GM18526 (cell line): ENCODE results near the gene UVRAG.

Experiments used
- POLR2A ChIP-seq: IDR thresholded peaks from 3 replicates; pipeline ENCODE4 v1.6.1; 2011; ENCODE audit not compliant: insufficient read length; ENCODE audit errors: extremely low read depth

UVRAG gene

DNA sequence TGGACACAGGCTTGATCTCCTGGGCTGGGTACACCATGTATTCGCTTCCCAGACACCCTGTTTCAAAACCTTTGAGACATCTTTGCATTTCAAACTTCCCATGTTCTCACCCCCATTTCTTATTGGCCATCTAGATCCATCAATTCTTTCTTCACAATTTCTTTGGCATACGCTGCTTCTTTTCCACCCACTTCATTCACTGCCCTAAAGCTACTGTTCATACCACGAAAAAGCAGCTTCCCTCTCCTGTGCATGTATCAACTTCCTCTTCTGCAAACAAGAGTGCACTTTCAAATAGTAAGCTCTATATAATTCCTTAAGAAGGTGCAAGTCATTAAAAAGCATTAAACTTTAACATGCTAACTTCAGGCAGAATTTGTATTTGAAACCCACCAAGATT lies 21.4 kb downstream of the UVRAG start:
- TF ChIP-seq POLR2A = no peak

DNA sequence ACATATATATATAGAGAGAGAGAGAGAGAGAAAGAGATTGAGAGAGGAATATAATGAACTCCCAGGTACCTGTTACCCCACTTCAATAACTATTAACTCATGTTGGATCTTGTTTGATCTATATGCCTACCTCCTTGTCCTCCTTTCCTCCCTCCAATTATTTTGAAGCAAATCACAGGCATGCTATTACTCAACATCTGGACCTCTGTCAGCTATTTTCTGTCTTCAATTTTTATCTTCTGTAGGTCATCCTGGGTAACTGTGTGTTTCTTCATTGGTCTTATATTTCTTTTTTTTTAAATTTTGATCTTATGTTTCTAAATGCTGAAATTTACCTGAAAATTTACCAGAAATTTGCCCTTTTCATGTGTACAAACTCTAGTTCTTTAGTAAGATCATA lies 24.8 kb downstream of the UVRAG start:
- no peak for TF ChIP-seq POLR2A

DNA sequence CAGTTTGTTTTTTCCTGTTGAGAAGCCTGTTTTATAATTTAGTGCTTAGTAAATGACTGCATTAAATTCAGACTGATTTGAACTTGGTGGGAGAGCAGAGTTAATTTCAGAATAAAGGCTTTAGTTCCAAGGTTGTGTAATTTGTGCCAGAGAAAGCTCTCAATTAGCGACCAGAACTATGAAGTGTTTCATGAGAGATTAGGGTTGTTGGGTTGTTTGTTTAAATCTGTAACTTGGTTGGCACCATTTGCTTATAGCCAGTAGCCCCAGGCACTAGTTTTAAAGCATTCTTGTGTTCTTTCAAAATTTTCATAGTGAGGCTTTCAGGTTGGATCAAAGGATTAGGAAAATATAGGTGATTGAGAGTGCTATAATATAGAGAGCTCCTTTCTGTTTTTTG lies 25.5 kb downstream of the UVRAG start:
- no peak for TF ChIP-seq POLR2A

DNA sequence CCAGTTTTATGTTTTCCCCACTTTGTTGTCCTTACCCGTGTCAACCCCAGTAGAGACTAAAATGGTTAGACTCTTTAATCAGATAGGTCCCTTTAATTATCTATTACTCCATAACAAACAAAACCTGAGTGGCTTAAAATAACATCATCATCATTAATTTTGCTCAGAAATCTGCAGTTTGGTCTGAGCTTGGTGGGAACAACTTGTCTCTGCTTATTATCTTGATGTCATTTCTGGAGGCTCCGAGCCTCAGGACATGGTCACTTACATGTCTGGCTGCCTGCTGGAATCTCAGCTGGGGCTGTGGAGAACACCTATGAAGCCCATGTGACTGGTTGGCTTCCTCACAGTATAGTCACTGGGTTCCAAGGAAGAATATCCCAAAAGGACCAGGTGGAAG lies 26.7 kb downstream of the UVRAG start:
- TF ChIP-seq POLR2A = no peak

DNA sequence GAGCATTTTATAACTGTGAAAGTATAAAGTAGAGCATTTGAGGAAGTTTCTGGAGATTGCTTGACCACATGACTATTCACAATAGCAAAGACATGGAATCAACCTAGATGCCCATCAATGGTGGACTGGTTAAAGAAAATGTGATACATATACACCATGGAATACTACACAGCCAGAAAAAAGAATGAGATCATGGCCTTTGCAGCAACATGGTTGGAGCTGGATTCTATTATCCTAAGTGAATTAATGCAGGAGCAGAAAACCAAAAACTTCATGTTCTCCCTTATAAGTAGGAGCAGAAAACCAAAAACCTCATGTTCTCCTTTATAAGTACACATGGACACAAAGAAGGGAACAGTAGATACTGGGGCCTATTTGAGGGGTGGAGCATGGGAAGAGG lies 30.3 kb downstream of the UVRAG start:
- no peak for TF ChIP-seq POLR2A

DNA sequence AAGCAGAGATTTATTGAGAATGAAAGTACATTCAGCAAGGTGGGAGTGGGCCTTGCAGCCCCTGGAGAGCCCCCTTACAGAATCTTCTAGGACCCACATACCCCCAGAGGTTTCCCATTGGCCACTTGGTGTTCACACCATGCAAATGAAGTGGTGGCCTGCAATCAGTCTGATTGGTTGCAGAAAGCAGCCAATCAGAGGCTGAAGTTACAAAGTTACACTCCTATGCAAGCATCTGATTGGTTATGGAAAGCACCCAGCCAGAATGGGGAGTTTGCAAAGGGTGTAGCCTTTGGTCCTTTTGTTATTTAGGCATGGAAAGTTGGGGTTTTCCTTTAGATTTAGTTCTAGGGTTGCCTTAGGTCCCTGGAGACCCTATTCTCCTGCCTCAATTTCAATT lies 34.9 kb downstream of the UVRAG start:
- TF ChIP-seq POLR2A = no peak

DNA sequence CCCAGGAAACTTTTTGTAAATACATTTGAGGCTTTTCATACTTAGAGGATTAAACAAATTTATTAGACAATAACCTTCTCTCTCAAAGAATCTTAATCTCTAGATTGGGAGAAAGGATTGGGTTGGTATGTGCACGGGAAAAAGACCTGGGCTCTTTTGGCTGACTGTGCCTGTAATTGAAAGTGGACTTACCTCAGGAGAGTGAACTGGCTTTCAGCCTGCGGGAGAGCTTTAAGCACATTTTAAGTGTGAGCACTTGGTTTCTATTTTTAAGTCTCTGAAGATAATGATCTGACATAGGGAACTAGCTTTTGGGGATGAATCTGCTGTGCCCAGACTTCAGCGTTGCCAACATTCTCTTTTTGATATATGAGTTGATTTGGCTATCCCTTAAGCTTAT lies 35.8 kb downstream of the UVRAG start:
- TF ChIP-seq POLR2A = no peak

DNA sequence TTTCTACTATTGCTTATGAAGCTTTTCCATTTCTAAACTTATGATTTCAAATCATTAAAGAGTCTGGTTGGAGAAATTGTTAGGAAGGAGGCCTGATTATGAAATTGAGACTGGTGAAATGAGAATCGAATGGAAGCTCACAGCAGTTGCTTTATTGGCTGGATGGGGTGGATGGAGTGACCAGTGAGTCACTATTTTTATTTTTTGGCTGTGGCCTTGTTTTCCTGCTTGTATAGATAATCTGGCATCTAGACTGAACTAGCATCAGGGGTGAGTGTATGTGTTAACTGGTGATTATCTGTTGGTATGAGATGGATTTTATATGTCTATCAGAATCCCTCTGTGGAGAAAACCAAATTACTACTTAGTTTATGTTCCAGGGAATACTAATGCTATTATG lies 36.2 kb downstream of the UVRAG start:
- no peak for TF ChIP-seq POLR2A

DNA sequence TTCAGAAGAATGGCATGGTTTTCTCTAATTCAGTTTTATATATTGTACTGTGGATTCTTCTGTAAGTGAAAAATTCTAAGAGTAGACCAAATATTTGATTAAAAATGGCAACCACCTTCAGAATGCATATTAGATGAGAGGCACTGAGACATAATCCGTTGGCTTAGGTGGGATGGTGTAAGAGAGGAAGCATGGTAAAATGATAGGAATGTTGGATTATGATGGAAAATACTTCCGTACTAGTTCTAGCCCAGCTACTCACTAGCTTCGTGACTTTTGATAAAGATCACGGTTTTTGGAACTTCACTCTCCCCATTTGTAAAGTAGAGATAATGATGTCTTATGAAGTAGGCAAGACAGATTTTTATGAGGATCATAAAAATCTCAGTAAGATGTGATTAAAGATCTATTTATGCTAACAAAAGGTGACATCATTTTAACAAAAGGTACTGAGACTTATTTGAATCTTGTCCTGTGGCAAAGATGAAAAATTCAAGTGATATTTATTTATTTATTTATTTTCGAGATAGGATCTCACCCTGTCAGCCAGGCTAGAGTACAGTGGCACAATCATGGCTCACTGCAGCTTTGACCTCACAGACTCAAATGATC lies 37.5 kb downstream of the UVRAG start:
- TF ChIP-seq POLR2A = no peak

DNA sequence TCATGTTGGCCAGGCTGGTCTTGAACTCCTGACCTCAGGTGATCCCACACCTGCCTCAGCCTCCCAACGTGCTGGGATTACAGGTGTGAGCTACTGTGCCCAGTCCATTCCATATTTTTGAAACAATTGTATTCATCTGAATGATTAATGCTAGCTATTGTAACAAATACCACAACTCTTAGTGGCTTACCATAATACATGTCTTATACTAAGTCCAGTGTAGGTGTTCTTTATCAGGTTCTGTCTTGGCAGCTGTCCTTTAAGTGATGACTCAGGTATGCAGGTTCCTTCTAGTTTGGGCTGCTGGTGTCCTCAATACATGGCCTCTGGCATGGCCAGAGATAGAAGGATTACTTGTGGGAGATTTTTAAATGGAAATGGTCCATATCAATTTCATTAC lies 39.0 kb downstream of the UVRAG start:
- TF ChIP-seq POLR2A = no peak

DNA sequence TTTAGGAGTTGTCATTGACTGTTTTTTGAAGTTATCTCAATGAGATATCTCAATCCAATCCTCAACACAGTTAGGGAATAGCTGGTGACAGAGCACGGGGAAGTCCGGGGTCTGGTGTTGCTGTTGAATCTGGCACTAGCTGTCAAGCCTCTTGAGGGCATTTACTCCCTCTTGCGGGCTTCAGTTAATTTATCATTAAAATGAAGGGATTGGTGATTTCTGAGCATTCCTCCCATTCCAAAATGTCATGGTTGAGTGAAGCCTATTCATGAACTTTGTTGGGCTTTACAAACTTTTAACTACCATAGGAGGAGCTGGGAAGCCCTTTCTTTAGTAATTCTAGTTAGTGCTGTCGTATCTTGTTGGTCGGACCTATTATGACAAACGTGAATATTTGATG lies 40.2 kb downstream of the UVRAG start:
- no peak for TF ChIP-seq POLR2A

DNA sequence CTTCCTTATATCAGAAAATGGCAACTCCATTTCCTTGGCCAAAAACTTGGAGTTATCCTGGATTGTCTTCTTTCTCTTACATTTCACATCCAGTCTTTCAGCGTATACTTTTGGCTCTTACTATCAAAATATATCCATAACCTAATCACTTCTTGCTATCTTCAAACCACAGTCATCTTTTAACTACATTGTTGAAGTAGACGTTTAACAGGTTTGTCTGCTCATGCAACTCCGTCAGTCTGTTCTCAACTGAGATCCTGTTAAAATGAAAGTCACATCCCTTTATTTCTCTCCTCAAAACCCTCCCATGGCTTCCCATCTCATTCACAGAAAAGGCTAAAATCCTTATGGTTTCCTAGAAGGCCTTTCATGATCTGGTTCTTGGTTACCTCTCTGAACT lies 41.9 kb downstream of the UVRAG start:
- no peak for TF ChIP-seq POLR2A

DNA sequence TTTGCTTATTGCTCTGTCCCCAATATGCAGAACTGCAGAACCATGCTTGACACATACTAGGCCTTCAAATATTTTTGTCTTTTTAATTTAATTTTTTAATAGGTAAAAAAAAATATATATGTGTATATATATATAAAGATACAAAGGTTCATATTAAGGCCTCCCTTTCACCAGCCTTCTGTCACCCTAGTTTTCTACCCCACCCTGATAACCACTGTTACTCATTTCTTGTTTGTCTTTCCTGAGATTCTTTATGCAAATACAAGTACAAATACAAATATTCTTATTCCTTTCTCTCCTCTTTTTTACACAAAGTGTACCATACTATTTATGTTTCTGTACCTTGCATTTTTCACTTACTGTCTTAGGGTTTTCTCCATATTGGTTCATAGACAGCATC lies 43.0 kb downstream of the UVRAG start:
- TF ChIP-seq POLR2A = no peak

DNA sequence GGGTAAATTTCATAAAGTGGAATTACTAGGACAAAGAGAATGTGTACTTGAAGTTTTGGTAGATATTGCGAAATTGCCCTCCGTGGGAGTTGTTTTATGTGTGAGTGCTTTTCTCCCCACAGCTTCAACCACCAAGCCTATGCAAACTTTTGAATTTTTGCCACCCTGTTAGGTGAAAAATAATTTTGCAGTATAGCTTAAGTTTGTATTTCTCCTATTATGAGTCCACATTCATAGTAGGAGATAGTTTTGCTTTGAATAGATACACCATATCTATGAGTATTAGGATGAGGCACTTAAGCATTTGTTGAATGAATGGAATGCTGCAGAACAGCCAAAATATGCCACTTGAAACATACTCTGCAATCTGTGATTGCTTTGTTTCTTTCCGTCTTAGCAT lies 43.6 kb downstream of the UVRAG start:
- TF ChIP-seq POLR2A = no peak

DNA sequence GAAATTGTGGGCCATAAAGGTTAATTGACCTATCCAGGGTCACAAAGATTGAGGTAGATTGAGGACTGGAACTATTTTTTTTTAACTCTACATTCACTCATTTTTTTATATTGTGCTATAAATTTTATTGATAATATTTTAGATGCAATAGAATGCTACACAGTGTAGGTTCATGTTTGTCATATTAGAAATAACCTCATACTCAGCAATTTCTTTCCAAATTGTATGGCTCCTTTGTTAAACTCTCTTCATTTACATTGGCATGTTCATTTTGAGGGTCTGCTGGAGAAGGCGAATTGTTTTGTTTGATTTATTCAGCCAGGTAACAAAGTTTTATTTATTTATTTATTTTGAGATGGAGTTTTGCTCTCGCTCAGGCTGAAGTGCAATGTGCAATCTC lies 44.6 kb downstream of the UVRAG start:
- no peak for TF ChIP-seq POLR2A

DNA sequence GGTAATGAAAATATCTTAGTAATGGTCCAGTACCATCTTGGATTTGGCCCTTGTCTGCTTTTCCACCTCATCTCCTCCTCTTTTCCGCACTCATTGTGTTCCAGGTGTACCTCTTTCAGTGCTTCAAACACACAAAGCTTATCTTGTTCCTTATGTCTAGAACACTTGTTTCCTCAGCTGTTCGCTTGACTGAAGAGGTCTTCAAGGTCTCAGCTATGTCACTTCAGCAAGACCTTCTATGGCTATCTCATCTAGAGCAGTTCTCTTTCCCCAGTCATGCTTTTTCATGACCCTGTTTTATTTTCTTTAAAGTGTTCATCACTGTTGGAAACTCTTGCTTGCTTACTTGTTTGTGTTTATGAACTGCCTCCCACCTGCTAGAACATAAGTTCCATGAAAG lies 47.4 kb downstream of the UVRAG start:
- no peak for TF ChIP-seq POLR2A

DNA sequence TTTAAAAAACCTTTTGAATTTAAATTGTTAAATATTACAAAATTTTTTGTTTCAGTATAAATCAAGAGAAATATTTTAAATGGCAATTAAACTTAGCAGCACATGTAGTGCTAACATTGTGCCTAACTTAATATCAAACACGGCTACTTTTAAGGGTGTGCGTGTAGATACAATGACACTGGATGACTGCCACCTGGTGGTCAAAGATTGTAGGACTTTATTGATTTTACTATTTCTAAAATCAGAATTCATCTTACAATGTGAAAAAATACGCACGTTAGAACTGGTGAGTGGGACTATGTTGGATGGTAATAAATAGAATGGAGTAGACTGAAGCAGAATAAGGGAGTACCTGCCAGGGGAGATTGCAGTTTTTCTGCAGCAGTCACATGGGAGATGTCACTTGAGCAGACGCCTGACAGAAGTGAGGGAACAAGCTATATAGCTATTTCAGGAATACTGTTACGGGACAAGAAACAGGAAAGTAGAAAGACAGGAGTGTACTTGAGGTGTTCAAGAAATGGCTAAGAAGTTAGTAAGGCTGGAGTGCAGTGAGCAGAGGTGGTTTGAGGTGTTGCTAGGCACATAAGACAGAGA lies 52.9 kb downstream of the UVRAG start:
- TF ChIP-seq POLR2A = no peak
